Measurements from ENCODE around the gene EPOP.

EPOP gene

GRCh38 chr17:38715216-38715943 is 40.6 kb upstream of the EPOP start:
- H3K27ac ChIP-seq = peak overlapping the region in 10 of 11 experiments; percentile 0 to 54 (median 24); a peak in 11 of 22 replicates
- H3K4me3 ChIP-seq = no peak overlapping the region
- TF ChIP-seq Cebpa-rat (IDR thresholded peaks at IDR 0.05) = no peak
- H3K4me1 ChIP-seq = peaks cover 53 to 82% (median 65%) of the 10 kb centered on the region in 10 experiments
- no peaks in the 10 kb centered on the region for H3K9me3 ChIP-seq (replicated peaks in 1 of 11)
- H3K9ac ChIP-seq = peak overlapping the region in 7 of 11 experiments; percentile 1 to 61 (median 31); a peak in 10 of 22 replicates
- H3K36me3 ChIP-seq = peaks cover 73 to 88% (median 81%) of the 10 kb centered on the region in 11 experiments
- H4K20me1 ChIP-seq = peaks cover 2 to 41% (median 12%) of the 10 kb centered on the region in 11 experiments; a peak in 15 of 22 replicates
- H3K4me2 ChIP-seq = peak overlapping the region in 8 of 11 experiments; percentile 5 to 78 (median 23); a peak in 12 of 22 replicates
- no peaks in the 10 kb centered on the region for H3K27me3 ChIP-seq

DNA sequence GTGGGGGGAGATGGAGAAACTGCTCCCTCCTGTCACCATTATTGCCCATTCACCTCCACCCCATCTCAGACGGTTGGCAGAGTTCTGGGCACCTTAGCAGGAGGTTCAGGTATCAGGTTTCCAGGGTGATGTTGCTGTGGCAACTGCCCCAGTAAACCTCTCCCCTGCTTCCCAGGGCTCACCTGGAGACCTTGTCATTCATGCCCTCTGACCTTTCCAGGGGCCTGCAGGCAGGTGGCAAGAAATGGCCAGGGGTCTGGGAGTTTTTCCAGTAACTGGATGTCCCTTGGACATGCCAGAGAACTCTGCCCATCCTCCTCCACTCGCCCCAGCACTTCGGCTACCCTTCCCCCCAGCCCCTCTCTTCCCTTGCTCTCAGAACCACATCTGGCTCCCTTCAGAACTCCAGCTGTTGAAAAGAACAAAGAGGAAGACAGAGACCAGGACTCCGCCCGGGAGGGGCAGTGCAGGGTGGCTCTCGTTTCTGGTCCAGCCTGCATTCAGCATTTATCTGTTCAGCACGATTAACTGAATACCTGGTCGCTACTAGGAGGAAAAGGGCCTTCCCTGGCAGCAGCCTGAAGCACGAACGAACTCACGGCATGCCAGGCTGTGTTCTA is 38.8 kb upstream of the EPOP start:
- peaks cover 7 to 59% (median 31%) of the 10 kb centered on the region in 11 experiments; a peak in 17 of 22 replicates for H4K20me1 ChIP-seq
- H3K9me3 ChIP-seq (replicated peaks in 1 of 11) = no peaks in the 10 kb centered on the region
- H3K9ac ChIP-seq = peak overlapping the region in 9 of 11 experiments; percentile 7 to 97 (median 63); a peak in 7 of 22 replicates
- TF ChIP-seq Cebpa-rat (IDR thresholded peaks at IDR 0.05) = no peak
- H3K27me3 ChIP-seq = no peaks in the 10 kb centered on the region
- no peak overlapping the region; a peak in 1 of 20 replicates for H3K4me3 ChIP-seq
- peaks cover 73 to 88% (median 79%) of the 10 kb centered on the region in 11 experiments for H3K36me3 ChIP-seq
- peaks cover 70 to 90% (median 82%) of the 10 kb centered on the region in 10 experiments for H3K4me1 ChIP-seq
- H3K27ac ChIP-seq = peak overlapping the region in 7 of 11 experiments; percentile 64 to 83 (median 75); a peak in 10 of 22 replicates
- H3K4me2 ChIP-seq = peak overlapping the region; percentile 93 to 99 (median 98); a peak in 19 of 22 replicates

- H3K4me3 ChIP-seq = peak overlapping the region in 2 of 10 experiments; percentile 31 to 43; a peak in 2 of 20 replicates
- no peak for TF ChIP-seq Cebpa-rat (IDR thresholded peaks at IDR 0.05)
- peaks cover 16 to 69% (median 40%) of the 10 kb centered on the region in 11 experiments; a peak in 18 of 22 replicates for H4K20me1 ChIP-seq
- H3K9me3 ChIP-seq (replicated peaks in 1 of 11) = no peaks in the 10 kb centered on the region
- peak overlapping the region; percentile 93 to 99 (median 98) for H3K4me2 ChIP-seq
- H3K27ac ChIP-seq = peak overlapping the region in 9 of 11 experiments; percentile 46 to 83 (median 73); a peak in 18 of 22 replicates
- peaks cover 75 to 88% (median 79%) of the 10 kb centered on the region in 11 experiments for H3K36me3 ChIP-seq
- peaks cover 80 to 97% (median 92%) of the 10 kb centered on the region in 10 experiments for H3K4me1 ChIP-seq
- H3K9ac ChIP-seq = peak overlapping the region in 9 of 11 experiments; percentile 8 to 97 (median 65); a peak in 16 of 22 replicates
- no peaks in the 10 kb centered on the region for H3K27me3 ChIP-seq
Measured at GRCh38 chr17:38712593-38712992, 37.8 kb upstream of the EPOP start.

DNA sequence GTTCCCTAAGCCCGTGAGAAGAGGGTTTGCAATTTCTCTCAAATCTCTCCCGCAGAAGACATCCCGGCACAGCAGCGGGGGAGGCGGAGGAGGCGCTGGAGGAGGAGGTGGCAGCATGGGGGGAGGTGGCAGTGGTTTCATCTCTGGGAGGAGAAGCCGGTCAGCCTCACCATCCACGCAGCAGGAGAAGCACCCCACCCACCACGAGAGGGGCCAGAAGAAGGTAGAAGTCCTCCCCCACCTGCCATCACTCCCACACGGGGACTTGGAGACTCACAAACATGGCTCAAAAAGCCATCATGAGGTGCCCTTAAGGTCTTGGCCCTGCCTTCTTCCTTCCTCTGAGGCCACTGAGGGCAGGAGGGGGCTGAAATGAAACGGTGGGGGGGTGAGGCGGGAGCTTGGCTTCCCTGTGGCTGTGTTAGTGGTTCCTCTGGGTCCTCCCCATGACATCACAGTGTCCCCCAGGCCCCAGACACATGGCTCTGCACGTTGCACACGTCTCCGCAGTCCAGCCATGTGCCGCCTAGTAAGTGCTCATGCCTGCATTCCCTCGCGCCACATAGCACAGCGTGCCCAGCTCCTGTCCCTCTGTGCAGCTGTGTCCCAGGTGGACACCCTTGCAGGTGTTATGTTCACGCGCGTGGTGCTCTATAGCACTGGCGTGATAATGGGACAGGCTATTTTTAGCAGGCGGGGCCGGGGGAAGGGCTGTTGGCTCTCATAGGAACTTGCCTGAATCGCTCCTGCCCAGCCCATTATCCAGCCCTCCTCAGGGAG is 37.2 kb upstream of the EPOP start:
- Histone ChIP-seq H3K9me3 (replicated peaks in 1 of 11) (no peaks in the 10 kb centered on the region), H3K4me1 (peaks cover 86 to 100% (median 97%) of the 10 kb centered on the region in 10 experiments), H3K9ac (peak overlapping the region in 10 of 11 experiments; percentile 1 to 97 (median 64); a peak in 18 of 22 replicates), H3K4me2 (peak overlapping the region; percentile 93 to 99 (median 98)), H3K4me3 (peak overlapping the region in 8 of 10 experiments; percentile 25 to 56 (median 48); a peak in 17 of 20 replicates), H3K27ac (peak overlapping the region in 9 of 11 experiments; percentile 46 to 83 (median 73); a peak in 18 of 22 replicates), H3K27me3 (no peaks in the 10 kb centered on the region), H3K36me3 (peaks cover 72 to 86% (median 77%) of the 10 kb centered on the region in 11 experiments), H4K20me1 (peaks cover 22 to 75% (median 45%) of the 10 kb centered on the region in 11 experiments; a peak in 18 of 22 replicates)
- TF ChIP-seq Cebpa-rat (IDR thresholded peaks at IDR 0.05) = no peak

GRCh38 chr17:38710985-38711384 is 36.2 kb upstream of the EPOP start:
- Histone ChIP-seq H3K4me3 (peak overlapping the region in 8 of 10 experiments; percentile 25 to 56 (median 48); a peak in 15 of 20 replicates), H3K27me3 (no peaks in the 10 kb centered on the region), H4K20me1 (peaks cover 24 to 84% (median 49%) of the 10 kb centered on the region in 11 experiments; a peak in 17 of 22 replicates), H3K4me1 (peaks cover 93 to 100% (median 97%) of the 10 kb centered on the region in 10 experiments), H3K36me3 (peaks cover 62 to 76% (median 67%) of the 10 kb centered on the region in 11 experiments), H3K9ac (peak overlapping the region in 8 of 11 experiments; percentile 48 to 97 (median 64); a peak in 16 of 22 replicates), H3K9me3 (replicated peaks in 1 of 11) (no peaks in the 10 kb centered on the region), H3K27ac (peak overlapping the region in 9 of 11 experiments; percentile 46 to 83 (median 73); a peak in 14 of 22 replicates), H3K4me2 (peak overlapping the region; percentile 93 to 99 (median 98))
- no peak for TF ChIP-seq Cebpa-rat (IDR thresholded peaks at IDR 0.05)

DNA sequence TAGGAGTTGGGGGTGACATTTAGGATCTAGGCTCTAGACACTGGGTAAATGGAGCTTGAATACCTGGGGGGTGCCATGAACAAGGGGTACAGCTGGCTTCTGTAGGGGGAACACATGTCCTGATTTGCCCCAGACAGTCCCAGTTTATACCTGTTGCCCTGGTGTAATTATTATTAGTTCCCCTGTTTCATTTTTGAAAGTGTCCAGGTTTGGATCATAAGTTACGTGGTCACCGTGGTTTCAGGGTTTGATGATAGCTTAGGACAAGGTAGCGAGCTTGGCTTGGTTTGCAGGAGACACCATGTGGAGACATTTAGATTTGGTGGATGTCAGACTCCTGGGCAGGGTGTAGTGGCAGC is 35.8 kb upstream of the EPOP start:
- peaks cover 90 to 96% (median 93%) of the 10 kb centered on the region in 10 experiments for H3K4me1 ChIP-seq
- no peak for TF ChIP-seq Cebpa-rat (IDR thresholded peaks at IDR 0.05)
- H3K27ac ChIP-seq = peak overlapping the region in 8 of 11 experiments; percentile 64 to 83 (median 74); a peak in 11 of 22 replicates
- H3K4me3 ChIP-seq = peak overlapping the region in 6 of 10 experiments; percentile 25 to 56 (median 50); a peak in 6 of 20 replicates
- peak overlapping the region in 8 of 11 experiments; percentile 17 to 97 (median 64); a peak in 16 of 22 replicates for H3K9ac ChIP-seq
- H3K4me2 ChIP-seq = peak overlapping the region; percentile 93 to 99 (median 98)
- H3K27me3 ChIP-seq = no peaks in the 10 kb centered on the region
- H4K20me1 ChIP-seq = peaks cover 24 to 81% (median 49%) of the 10 kb centered on the region in 11 experiments; a peak in 17 of 22 replicates
- no peaks in the 10 kb centered on the region for H3K9me3 ChIP-seq (replicated peaks in 1 of 11)
- peaks cover 58 to 72% (median 63%) of the 10 kb centered on the region in 11 experiments for H3K36me3 ChIP-seq

- H3K27ac ChIP-seq = peak overlapping the region in 8 of 11 experiments; percentile 15 to 83 (median 73); a peak in 15 of 22 replicates
- H3K9me3 ChIP-seq (replicated peaks in 1 of 11) = no peaks in the 10 kb centered on the region
- peak overlapping the region; percentile 93 to 99 (median 98) for H3K4me2 ChIP-seq
- H3K36me3 ChIP-seq = peaks cover 57 to 66% (median 58%) of the 10 kb centered on the region in 11 experiments
- no peak for TF ChIP-seq Cebpa-rat (IDR thresholded peaks at IDR 0.05)
- H3K9ac ChIP-seq = peak overlapping the region; percentile 8 to 97 (median 58); a peak in 17 of 22 replicates
- H3K4me1 ChIP-seq = peaks cover 85 to 91% (median 87%) of the 10 kb centered on the region in 10 experiments
- peaks cover 24 to 77% (median 49%) of the 10 kb centered on the region in 11 experiments; a peak in 17 of 22 replicates for H4K20me1 ChIP-seq
- H3K4me3 ChIP-seq = peak overlapping the region in 3 of 10 experiments; percentile 20 to 54 (median 52); a peak in 3 of 20 replicates
- no peaks in the 10 kb centered on the region for H3K27me3 ChIP-seq
Measured at GRCh38 chr17:38709864-38710603, 35.3 kb upstream of the EPOP start.

All from BLaER1 treated with 17β-estradiol and CSF1 and Interleukin-3, amounts not matched to agents 10 nM and 100 nM (cell line).